ENCODE data around the gene NRP1. TPM values are rescaled to one million over a fixed set of nuclear protein-coding genes. Genes with fewer than 3 reads are reported as not detected.

Gene NRP1
- total RNA-seq, 4 donors from 2014 or later, result 17.7 to 47.0 (median 21.0) TPM

DNA sequence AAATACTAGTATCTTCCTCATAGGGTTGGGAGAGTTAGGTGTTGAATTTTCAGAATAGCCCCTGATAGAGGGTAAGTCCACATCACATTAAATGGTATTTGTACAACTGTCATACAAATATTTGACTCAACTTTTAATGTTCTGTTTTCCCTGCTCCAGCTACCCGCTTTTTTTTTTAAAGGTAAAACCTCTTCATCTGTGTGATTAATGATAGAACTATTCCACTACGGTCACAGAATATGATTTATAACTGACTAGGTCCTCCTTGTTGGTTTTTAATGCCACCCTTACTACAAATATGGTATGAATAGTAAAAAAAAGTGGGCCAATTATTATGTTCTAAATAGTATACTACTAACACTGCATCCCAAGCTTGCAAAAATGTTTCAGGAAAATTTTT, 15.6 kb upstream of the NRP1 start:
- H3K27ac ChIP-seq, result no peak overlapping the region
- H3K4me3 ChIP-seq, result no peak overlapping the region
- no peak for DNase-seq
- H3K27me3 ChIP-seq, result no peaks in the 10 kb centered on the region
- H3K9me3 ChIP-seq, result no peaks in the 10 kb centered on the region
- no peaks in the 10 kb centered on the region for H3K4me1 ChIP-seq
- no peaks in the 10 kb centered on the region for H3K36me3 ChIP-seq
- TF ChIP-seq POLR2A (IDR thresholded peaks at IDR 0.05), result no peak
- TF ChIP-seq, protein P1, sequence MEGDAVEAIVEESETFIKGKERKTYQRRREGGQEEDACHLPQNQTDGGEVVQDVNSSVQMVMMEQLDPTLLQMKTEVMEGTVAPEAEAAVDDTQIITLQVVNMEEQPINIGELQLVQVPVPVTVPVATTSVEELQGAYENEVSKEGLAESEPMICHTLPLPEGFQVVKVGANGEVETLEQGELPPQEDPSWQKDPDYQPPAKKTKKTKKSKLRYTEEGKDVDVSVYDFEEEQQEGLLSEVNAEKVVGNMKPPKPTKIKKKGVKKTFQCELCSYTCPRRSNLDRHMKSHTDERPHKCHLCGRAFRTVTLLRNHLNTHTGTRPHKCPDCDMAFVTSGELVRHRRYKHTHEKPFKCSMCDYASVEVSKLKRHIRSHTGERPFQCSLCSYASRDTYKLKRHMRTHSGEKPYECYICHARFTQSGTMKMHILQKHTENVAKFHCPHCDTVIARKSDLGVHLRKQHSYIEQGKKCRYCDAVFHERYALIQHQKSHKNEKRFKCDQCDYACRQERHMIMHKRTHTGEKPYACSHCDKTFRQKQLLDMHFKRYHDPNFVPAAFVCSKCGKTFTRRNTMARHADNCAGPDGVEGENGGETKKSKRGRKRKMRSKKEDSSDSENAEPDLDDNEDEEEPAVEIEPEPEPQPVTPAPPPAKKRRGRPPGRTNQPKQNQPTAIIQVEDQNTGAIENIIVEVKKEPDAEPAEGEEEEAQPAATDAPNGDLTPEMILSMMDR (IDR thresholded peaks at IDR 0.05), result no peak

DNA sequence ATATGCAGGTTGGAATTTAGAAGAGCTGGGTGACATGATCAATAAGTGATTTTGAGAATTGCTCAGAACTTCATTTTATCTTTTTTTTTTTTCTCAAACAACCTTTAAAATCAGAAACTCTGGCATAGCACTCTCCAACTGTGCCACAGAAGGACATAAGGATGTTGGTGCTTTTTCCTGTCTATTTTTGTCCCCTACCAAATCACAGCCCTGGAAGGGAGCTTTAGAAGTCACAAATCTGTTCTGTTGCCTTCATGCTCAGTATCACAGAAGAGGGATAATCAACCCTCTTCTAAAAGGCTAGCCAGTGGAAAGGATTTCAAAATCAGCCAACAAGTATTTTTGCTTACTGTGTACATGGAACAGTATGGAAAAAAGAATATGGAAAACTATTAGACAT, 14.8 kb upstream of the NRP1 start:
- Histone ChIP-seq H3K9me3 (no peaks in the 10 kb centered on the region), H3K4me1 (no peaks in the 10 kb centered on the region), H3K4me3 (no peak overlapping the region), H3K36me3 (no peaks in the 10 kb centered on the region), H3K27ac (no peak overlapping the region), H3K27me3 (no peaks in the 10 kb centered on the region)
- no peak for DNase-seq
- TF ChIP-seq, protein P1 (IDR thresholded peaks at IDR 0.05), result no peak
- no peak for TF ChIP-seq POLR2A (IDR thresholded peaks at IDR 0.05)

DNA sequence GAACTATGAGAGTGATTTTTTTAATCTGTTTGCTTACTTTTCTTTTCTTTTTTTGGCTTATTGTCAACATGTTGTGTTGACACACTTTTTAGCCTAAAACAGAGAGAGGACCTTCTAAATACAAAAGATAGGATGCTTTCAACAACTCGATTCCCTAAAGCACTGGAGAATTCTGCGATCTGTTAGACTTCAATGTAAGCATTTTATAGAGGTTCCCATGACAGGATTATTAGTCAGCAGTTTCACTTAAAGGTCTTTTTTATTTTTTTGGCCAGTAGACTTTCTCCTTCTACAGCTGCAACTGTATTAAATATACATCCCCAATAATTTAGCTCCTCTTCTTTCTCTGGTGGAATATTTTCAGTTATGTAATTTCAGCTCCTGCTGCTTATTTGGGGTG, 12.7 kb upstream of the NRP1 start:
- no peaks in the 10 kb centered on the region for H3K4me1 ChIP-seq
- H3K36me3 ChIP-seq, result no peaks in the 10 kb centered on the region
- TF ChIP-seq POLR2A (IDR thresholded peaks at IDR 0.05), result no peak
- TF ChIP-seq, protein P1 (IDR thresholded peaks at IDR 0.05), result no peak
- H3K9me3 ChIP-seq, result no peaks in the 10 kb centered on the region
- DNase-seq, result no peak
- H3K4me3 ChIP-seq, result no peak overlapping the region
- no peak overlapping the region for H3K27ac ChIP-seq
- H3K27me3 ChIP-seq, result no peaks in the 10 kb centered on the region

DNA sequence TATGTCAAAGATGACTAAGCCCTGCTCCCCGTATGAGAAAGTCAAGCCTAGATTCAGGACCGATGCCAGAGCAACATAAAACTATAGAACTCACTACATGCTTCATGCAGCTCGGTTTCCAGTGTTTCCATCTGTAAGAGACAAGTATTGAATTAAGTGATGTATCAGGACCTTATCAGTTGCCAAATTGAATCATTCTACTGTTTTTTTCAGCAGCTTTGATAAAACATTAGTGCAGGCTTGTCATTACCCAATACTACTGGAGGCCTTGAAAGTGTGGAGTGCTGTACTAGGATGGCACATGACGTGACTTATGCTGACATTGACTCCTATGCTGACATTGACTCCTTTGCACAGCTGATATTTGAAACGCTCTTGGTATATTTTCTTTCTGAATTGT, 10.8 kb upstream of the NRP1 start:
- H3K27me3 ChIP-seq, result no peaks in the 10 kb centered on the region
- H3K4me1 ChIP-seq, result no peaks in the 10 kb centered on the region
- no peaks in the 10 kb centered on the region for H3K9me3 ChIP-seq
- no peak overlapping the region for H3K27ac ChIP-seq
- no peak for DNase-seq
- H3K4me3 ChIP-seq, result no peak overlapping the region
- no peaks in the 10 kb centered on the region for H3K36me3 ChIP-seq
- TF ChIP-seq, protein P1 (IDR thresholded peaks at IDR 0.05), result no peak
- no peak for TF ChIP-seq POLR2A (IDR thresholded peaks at IDR 0.05)

DNA sequence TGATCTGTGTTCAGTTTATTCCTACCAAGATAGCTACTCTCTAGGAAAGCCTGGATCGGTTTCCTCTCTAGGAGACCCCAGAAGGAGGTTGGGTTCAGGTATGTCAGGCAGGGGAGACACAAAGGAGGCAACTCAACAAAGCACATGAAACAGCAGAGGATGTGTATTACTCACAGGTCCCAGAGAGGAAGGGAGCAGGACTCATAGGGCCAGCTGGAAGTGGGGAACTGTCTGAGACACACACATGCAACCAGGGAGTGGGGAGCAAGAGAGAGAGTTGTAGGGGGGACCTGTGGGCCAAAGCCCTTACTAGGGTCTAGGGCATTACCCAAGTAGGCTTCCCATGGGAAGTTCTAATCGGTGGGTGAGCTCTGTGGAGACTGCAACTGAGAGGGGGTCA, 10.2 kb upstream of the NRP1 start:
- H3K4me1 ChIP-seq, result no peaks in the 10 kb centered on the region
- TF ChIP-seq POLR2A (IDR thresholded peaks at IDR 0.05), result no peak
- TF ChIP-seq, protein P1 (IDR thresholded peaks at IDR 0.05), result no peak
- no peak overlapping the region for H3K4me3 ChIP-seq
- DNase-seq, result no peak
- no peak overlapping the region for H3K27ac ChIP-seq
- no peaks in the 10 kb centered on the region for H3K27me3 ChIP-seq
- H3K9me3 ChIP-seq, result no peaks in the 10 kb centered on the region
- H3K36me3 ChIP-seq, result no peaks in the 10 kb centered on the region

DNA sequence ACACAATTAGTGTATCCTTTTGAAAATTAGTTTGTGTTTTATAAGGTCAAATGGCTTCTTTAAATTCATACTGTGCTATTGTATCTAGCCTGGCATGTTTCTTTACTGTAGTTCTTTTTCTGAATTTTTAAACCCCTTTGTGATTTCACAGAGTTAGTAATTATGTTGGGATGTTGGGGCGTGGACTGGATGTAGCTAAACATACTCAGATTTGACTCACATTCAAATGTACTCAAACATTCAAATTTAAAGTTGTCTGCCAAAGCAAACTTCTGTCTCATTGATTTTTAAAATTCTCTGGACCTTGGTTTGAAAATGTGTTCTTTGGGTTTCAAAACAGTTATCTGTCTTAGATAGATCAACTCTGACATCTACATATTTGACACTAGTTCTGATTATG, 7.2 kb upstream of the NRP1 start:
- H3K4me1 ChIP-seq, result peaks cover 0 to 6% (median 0%) of the 10 kb centered on the region in 4 donors
- no peaks in the 10 kb centered on the region for H3K36me3 ChIP-seq
- TF ChIP-seq, protein P1 (IDR thresholded peaks at IDR 0.05), result no peak
- no peak for TF ChIP-seq POLR2A (IDR thresholded peaks at IDR 0.05)
- no peak overlapping the region for H3K27ac ChIP-seq
- H3K9me3 ChIP-seq, result no peaks in the 10 kb centered on the region
- no peak overlapping the region for H3K4me3 ChIP-seq
- no peak for DNase-seq
- H3K27me3 ChIP-seq, result no peaks in the 10 kb centered on the region

All from Peyer's patch (tissue), 4 donors.